CD14-positive monocyte (primary cell): ENCODE measurements around the gene TNIK. TPM values are rescaled to one million over a fixed set of nuclear protein-coding genes. Genes with fewer than 3 reads are reported as not detected.

ENCODE experiments used
- DNase-seq, 3 donors: peaks; one replicate each; pipeline ENCODE4 v3.0.0-alpha.2; 2011 to 2022
- H2AFZ ChIP-seq: 2 replicates; pipeline ENCODE4 v1.6.0; 2012; ENCODE audit warnings: mild to moderate bottlenecking, low read depth, low read length, inconsistent platforms; ENCODE audit not compliant: insufficient read depth, poor library complexity, severe bottlenecking
- H3K27ac ChIP-seq, 2 donors: 1 replicate in 1 of 2; 2 replicates in 1 of 2; pipeline ENCODE4 v1.5.1; 2012 to 2013; ENCODE audit warnings: low read length in 2 of 2, control low read depth in 1 of 2, inconsistent platforms in 1 of 2, low read depth in 1 of 2, mild to moderate bottlenecking in 1 of 2
- H3K27me3 ChIP-seq, 2 donors: one replicate each; pipeline versions ENCODE4 v1.6.0 to v1.6.1; 2011 to 2013; ENCODE audit warnings: low read length in 2 of 2; ENCODE audit not compliant: control insufficient read depth in 2 of 2, insufficient read depth in 2 of 2
- H3K36me3 ChIP-seq, 2 donors: replicated peaks in 1 of 2; 1 replicate in 1 of 2; 2 replicates in 1 of 2; pipeline versions ENCODE4 v1.5.1 to v1.6.1; 2012 to 2013; ENCODE audit warnings: low read length in 2 of 2, control low read depth in 1 of 2, inconsistent platforms in 1 of 2, mild to moderate bottlenecking in 1 of 2; ENCODE audit not compliant: insufficient read depth in 2 of 2, control insufficient read depth in 1 of 2
- H3K4me1 ChIP-seq, 2 donors: 1 replicate in 1 of 2; 2 replicates in 1 of 2; pipeline versions ENCODE4 v1.5.1 to v1.6.1; 2012 to 2013; ENCODE audit warnings: low read length in 2 of 2, control low read depth in 1 of 2, inconsistent platforms in 1 of 2, mild to moderate bottlenecking in 1 of 2, moderate library complexity in 1 of 2; ENCODE audit not compliant: insufficient read depth in 2 of 2, control insufficient read depth in 1 of 2
- H3K4me2 ChIP-seq: replicated peaks from 2 replicates; pipeline ENCODE3; 2012; ENCODE audit warnings: low read length, moderate library complexity, mild to moderate bottlenecking; ENCODE audit not compliant: poor library complexity, severe bottlenecking; ENCODE audit errors: extremely low read depth
- H3K4me3 ChIP-seq, 3 experiments: fragments of 200-600 bp in 1 of 3; sonication (generic) in 1 of 3; replicated peaks in 1 of 3; 1 replicate in 2 of 3; 2 replicates in 1 of 3; pipeline ENCODE4 v1.5.1; 2011 to 2013; ENCODE audit warnings: low read length in 3 of 3, mild to moderate bottlenecking in 3 of 3, control low read depth in 2 of 3, low read depth in 2 of 3, inconsistent platforms in 1 of 3, moderate library complexity in 1 of 3
- H3K79me2 ChIP-seq: 2 replicates; pipeline ENCODE4 v1.6.0; 2012; ENCODE audit warnings: mild to moderate bottlenecking, control low read depth, inconsistent platforms, low read length, moderate library complexity; ENCODE audit not compliant: insufficient read depth
- H3K9ac ChIP-seq: 2 replicates; pipeline ENCODE4 v1.6.0; 2017; ENCODE audit warnings: low read length, mild to moderate bottlenecking; ENCODE audit not compliant: insufficient read depth, poor library complexity, severe bottlenecking
- H3K9me3 ChIP-seq, 2 donors: replicated peaks in 1 of 2; 1 replicate in 1 of 2; 2 replicates in 1 of 2; pipeline versions ENCODE4 v1.5.1 to v1.6.1; 2012 to 2013; ENCODE audit warnings: low read length in 2 of 2, control low read depth in 1 of 2; ENCODE audit not compliant: control insufficient read depth in 1 of 2, insufficient read depth in 1 of 2
- H4K20me1 ChIP-seq: 2 replicates; pipeline ENCODE4 v1.6.0; 2012; ENCODE audit warnings: mild to moderate bottlenecking, low read length, control low read depth, moderate library complexity; ENCODE audit not compliant: insufficient read depth
- H3K27ac Mint-ChIP-seq, 7 donors: one replicate each; pipeline ENCODE4 v1.8.0; 2020; ENCODE audit warnings: mild to moderate bottlenecking in 7 of 7, mixed read lengths in 7 of 7, moderate library complexity in 6 of 7, inconsistent platforms in 2 of 7
- H3K27me3 Mint-ChIP-seq, 3 donors: one replicate each; pipeline ENCODE4 v1.8.0; 2021 to 2022; ENCODE audit warnings: low read depth in 3 of 3, mild to moderate bottlenecking in 3 of 3, mixed read lengths in 3 of 3, moderate library complexity in 3 of 3, inconsistent platforms in 1 of 3
- H3K36me3 Mint-ChIP-seq, 2 donors: one replicate each; pipeline ENCODE4 v1.8.0; 2020; ENCODE audit warnings: mixed read lengths in 2 of 2, inconsistent platforms in 1 of 2, mild to moderate bottlenecking in 1 of 2
- H3K4me1 Mint-ChIP-seq: one replicate; pipeline ENCODE4 v1.8.0; 2020; ENCODE audit warnings: mild to moderate bottlenecking, mixed read lengths
- H3K4me3 Mint-ChIP-seq, 2 donors: one replicate each; pipeline ENCODE4 v1.8.0; 2020; ENCODE audit warnings: mild to moderate bottlenecking in 2 of 2, mixed read lengths in 2 of 2, moderate library complexity in 1 of 2
- H3K9me3 Mint-ChIP-seq, 7 donors: one replicate each; pipeline ENCODE4 v1.8.0; 2020 to 2022; ENCODE audit warnings: mixed read lengths in 7 of 7, mild to moderate bottlenecking in 6 of 7, moderate library complexity in 6 of 7, inconsistent platforms in 2 of 7
- WGBS: methylation state at CpG from one replicate; pipeline ENCODE4 v1.1.5; 2013; ENCODE audit warnings: missing lambda C conversion rate; ENCODE audit not compliant: insufficient coverage; 5-methylcytosine and 5-hydroxymethylcytosine counted together
- intact Hi-C, 2 donors: fragments of 100-400 bp; cut with micrococcal nuclease; formaldehyde crosslinking; loops; one replicate each; pipeline versions ENCODE4 v1.15.0 to v1.15.1; 2023
- polyA plus RNA-seq, 3 donors: library from polyadenylated mRNA; depleted of rRNA in 1 of 3; unstranded in 2 of 3; stranded (reverse) in 1 of 3; fragments of 300-500 nt in 2 of 3; fragments of >200 nt in 1 of 3; fragmentation: Illumina TruSeq in 2 of 3; gene quantifications; 1 replicate in 2 of 3; 2 replicates in 1 of 3; pipeline ENCODE4 v1.2.3, GENCODE V29; 2012 to 2021
- TF ChIP-seq, protein P1 (sequence below): fragments of 200-600 bp; IDR thresholded peaks from one replicate; pipeline ENCODE4 v1.8.0; 2022; ENCODE audit warnings: antibody characterized with exemption, mild to moderate bottlenecking

TNIK gene
- polyA plus RNA-seq, 3 donors, result 0.36 to 1.8 (median 0.75) TPM

DNA sequence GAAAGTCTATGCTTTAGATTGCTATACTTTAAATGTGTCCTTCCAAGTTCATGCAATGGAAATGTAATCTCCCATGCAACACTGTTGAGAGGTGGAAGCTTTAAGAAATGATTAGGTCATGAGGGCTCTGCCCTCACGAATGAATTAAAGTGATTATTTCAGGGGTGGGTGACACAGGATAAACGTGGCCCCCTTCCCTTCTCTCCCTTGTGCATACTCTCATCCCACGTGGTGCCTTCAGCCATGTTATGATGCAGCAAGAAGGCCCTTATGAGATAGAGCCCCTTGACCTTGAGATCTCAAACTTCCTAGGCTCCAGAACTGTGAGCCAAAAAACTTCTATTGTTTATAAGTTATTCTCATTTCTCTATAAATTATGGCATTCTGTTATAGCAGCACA, 183.3 kb downstream of the TNIK start:
- TF ChIP-seq, protein P1, sequence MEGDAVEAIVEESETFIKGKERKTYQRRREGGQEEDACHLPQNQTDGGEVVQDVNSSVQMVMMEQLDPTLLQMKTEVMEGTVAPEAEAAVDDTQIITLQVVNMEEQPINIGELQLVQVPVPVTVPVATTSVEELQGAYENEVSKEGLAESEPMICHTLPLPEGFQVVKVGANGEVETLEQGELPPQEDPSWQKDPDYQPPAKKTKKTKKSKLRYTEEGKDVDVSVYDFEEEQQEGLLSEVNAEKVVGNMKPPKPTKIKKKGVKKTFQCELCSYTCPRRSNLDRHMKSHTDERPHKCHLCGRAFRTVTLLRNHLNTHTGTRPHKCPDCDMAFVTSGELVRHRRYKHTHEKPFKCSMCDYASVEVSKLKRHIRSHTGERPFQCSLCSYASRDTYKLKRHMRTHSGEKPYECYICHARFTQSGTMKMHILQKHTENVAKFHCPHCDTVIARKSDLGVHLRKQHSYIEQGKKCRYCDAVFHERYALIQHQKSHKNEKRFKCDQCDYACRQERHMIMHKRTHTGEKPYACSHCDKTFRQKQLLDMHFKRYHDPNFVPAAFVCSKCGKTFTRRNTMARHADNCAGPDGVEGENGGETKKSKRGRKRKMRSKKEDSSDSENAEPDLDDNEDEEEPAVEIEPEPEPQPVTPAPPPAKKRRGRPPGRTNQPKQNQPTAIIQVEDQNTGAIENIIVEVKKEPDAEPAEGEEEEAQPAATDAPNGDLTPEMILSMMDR, result no peak
- Mint-ChIP-seq H3K27me3 (peaks cover 0 to 3% (median 0%) of the 10 kb centered on the region in 3 donors), H3K4me1 (no peaks in the 10 kb centered on the region), H3K4me3 (no peak overlapping the region), H3K36me3 (no peaks in the 10 kb centered on the region), H3K27ac (no peak overlapping the region), H3K9me3 (peaks cover 0 to 1% (median 0%) of the 10 kb centered on the region in 7 donors)
- no peak for DNase-seq
- no peak overlapping the region for H3K4me2 ChIP-seq
- no peaks in the 10 kb centered on the region for H3K36me3 ChIP-seq
- no peak overlapping the region for H3K9ac ChIP-seq
- intact Hi-C loops, result no loop called here
- no peak overlapping the region for H3K4me3 ChIP-seq
- no peaks in the 10 kb centered on the region for H3K9me3 ChIP-seq
- H3K4me1 ChIP-seq, result no peaks in the 10 kb centered on the region
- WGBS, result 80% methylated on average over 1 of the region's 3 CpGs
- no peak overlapping the region for H3K27ac ChIP-seq
- H3K79me2 ChIP-seq, result no peaks in the 10 kb centered on the region
- H4K20me1 ChIP-seq, result no peaks in the 10 kb centered on the region
- H2AFZ ChIP-seq, result no peak overlapping the region
- no peaks in the 10 kb centered on the region for H3K27me3 ChIP-seq

GRCh38 chr3:171274222-171274621, 186.0 kb downstream of the TNIK start:
- intact Hi-C loops, result no loop called here
- no peaks in the 10 kb centered on the region for H3K4me1 ChIP-seq

More at GRCh38 chr3:171274222-171274621, 186.0 kb downstream of the TNIK start:
- H3K27me3 ChIP-seq, result no peaks in the 10 kb centered on the region
- TF ChIP-seq, protein P1, result no peak
- no peaks in the 10 kb centered on the region for H3K36me3 Mint-ChIP-seq
- no peak overlapping the region for H3K27ac ChIP-seq
- no peak overlapping the region for H2AFZ ChIP-seq
- H3K9ac ChIP-seq, result no peak overlapping the region
- H3K4me2 ChIP-seq, result no peak overlapping the region
- peaks cover 7% of the 10 kb centered on the region for H3K4me1 Mint-ChIP-seq
- peaks cover 0 to 5% (median 0%) of the 10 kb centered on the region in 3 donors for H3K27me3 Mint-ChIP-seq
- no peaks in the 10 kb centered on the region for H3K36me3 ChIP-seq
- no peak overlapping the region for H3K4me3 ChIP-seq
- no peaks in the 10 kb centered on the region for H3K9me3 Mint-ChIP-seq
- WGBS, result no CpG with 5 or more reads among the region's 1 CpG
- no peak overlapping the region for H3K4me3 Mint-ChIP-seq
- no peaks in the 10 kb centered on the region for H4K20me1 ChIP-seq
- no peaks in the 10 kb centered on the region for H3K79me2 ChIP-seq
- no peak for DNase-seq
- no peak overlapping the region for H3K27ac Mint-ChIP-seq
- no peaks in the 10 kb centered on the region for H3K9me3 ChIP-seq
